Astrocyte of the cerebellum (primary cell): ENCODE results near the gene ROBO2.

ENCODE experiments used
- DNase-seq: peaks from one replicate; pipeline ENCODE4 v3.0.0-alpha.2; 2011; ENCODE audit warnings: low read depth
- H3K4me3 ChIP-seq: 2 replicates; pipeline ENCODE4 v1.5.1; 2011; ENCODE audit warnings: mild to moderate bottlenecking, low read depth, low read length, moderate library complexity
- CTCF ChIP-seq: IDR thresholded peaks from 2 replicates; pipeline ENCODE4 v1.5.1; 2012; ENCODE audit warnings: low read length, low read depth, moderate library complexity, mild to moderate bottlenecking; ENCODE audit errors: missing control alignments
- in situ Hi-C: cut with HindIII; loops from 2 replicates; pipeline ENCODE4 v1.10.0; 2017; ENCODE audit warnings: low sequenced_read_pairs

Gene ROBO2

GRCh38 chr3:77059354-77059753, 19.5 kb downstream of the ROBO2 start:
- H3K4me3 ChIP-seq: no peak overlapping the region
- no peak for DNase-seq
- no peak for TF ChIP-seq CTCF
- in situ Hi-C loops: no loop called here

- H3K4me3 ChIP-seq: no peak overlapping the region
- TF ChIP-seq CTCF: no peak
- in situ Hi-C loops: no loop called here
- DNase-seq: no peak
Measured at GRCh38 chr3:77063423-77063822, 23.5 kb downstream of the ROBO2 start.

- DNase-seq: no peak
- no peak for TF ChIP-seq CTCF
- no peak overlapping the region for H3K4me3 ChIP-seq
- in situ Hi-C loops: no loop called here
Measured at GRCh38 chr3:77065750-77066149, 25.9 kb downstream of the ROBO2 start.

GRCh38 chr3:77066829-77067228, 26.9 kb downstream of the ROBO2 start:
- in situ Hi-C loops: no loop called here
- DNase-seq: no peak
- H3K4me3 ChIP-seq: no peak overlapping the region
- TF ChIP-seq CTCF: no peak

GRCh38 chr3:77068808-77069207, 28.9 kb downstream of the ROBO2 start:
- in situ Hi-C loops: no loop called here
- no peak for TF ChIP-seq CTCF
- no peak overlapping the region for H3K4me3 ChIP-seq
- no peak for DNase-seq

- in situ Hi-C loops: no loop called here
- TF ChIP-seq CTCF: no peak
- no peak for DNase-seq
- H3K4me3 ChIP-seq: no peak overlapping the region
Measured at GRCh38 chr3:77071364-77071763, 31.5 kb downstream of the ROBO2 start.

- DNase-seq: no peak
- in situ Hi-C loops: no loop called here
- no peak overlapping the region for H3K4me3 ChIP-seq
- no peak for TF ChIP-seq CTCF
Measured at GRCh38 chr3:77071809-77072208, 31.9 kb downstream of the ROBO2 start.
